ENCODE measurements around the gene TRPM2.

- no peak for TF ChIP-seq CTCF (IDR thresholded peaks at IDR 0.05; ENCODE audit: low read depth, low read length)
- no peak for TF ChIP-seq POLR2A (IDR thresholded peaks at IDR 0.05; ENCODE audit: extremely low read depth, insufficient read length)
- TF ChIP-seq, protein P1, sequence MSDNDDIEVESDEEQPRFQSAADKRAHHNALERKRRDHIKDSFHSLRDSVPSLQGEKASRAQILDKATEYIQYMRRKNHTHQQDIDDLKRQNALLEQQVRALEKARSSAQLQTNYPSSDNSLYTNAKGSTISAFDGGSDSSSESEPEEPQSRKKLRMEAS (IDR thresholded peaks at IDR 0.05; ENCODE audit: low read depth, low read length), result no peak
These were observed 36.1 kb upstream of the TRPM2 start for GRCh38 chr21:44317241-44317782.

Measured in NB4 (cell line).